ENCODE results near the gene C9orf72. TPM values are rescaled to one million over a fixed set of nuclear protein-coding genes. Genes with fewer than 3 reads are reported as not detected.
A peak's percentile ranks its signal among the peaks of the same experiment; 100 is the strongest.
"Not testable (repeated sequence)": the region's sequence is repeated elsewhere in the genome, so short reads cannot be mapped to it uniquely, and the experiment has no call there.

Gene C9orf72
- polyA plus RNA-seq, 3 donors: 4.3 to 11.7 (median 10.3) TPM

- WGBS, 3 donors: 0 to 1% (median 0%) methylated on average over 25 of the region's 25 CpGs
- peak overlapping the region; percentile 73 for H3K27ac ChIP-seq (ENCODE audit: low read depth, low read length)
Measured at GRCh38 chr9:27528886-27529315, 44.4 kb downstream of the C9orf72 start.

- peak overlapping the region; percentile 73 for H3K27ac ChIP-seq (ENCODE audit: low read depth, low read length)
- 3 to 5% (median 3%) methylated on average over 44 of the region's 44 CpGs for WGBS, 3 donors
Measured at GRCh38 chr9:27528076-27528885, 45.0 kb downstream of the C9orf72 start.

- no peak overlapping the region for H3K27ac ChIP-seq (ENCODE audit: low read depth, low read length)
- WGBS, 3 donors: 42 to 66% (median 48%) methylated on average over 8 of the region's 8 CpGs
Measured at GRCh38 chr9:27527702-27528075, 45.6 kb downstream of the C9orf72 start.

- 86 to 90% (median 90%) methylated on average over 2 of the region's 2 CpGs for WGBS, 3 donors
- no peak within 1 kb of the TSS for H3K27ac ChIP-seq (ENCODE audit: low read depth, low read length)
Measured at GRCh38 chr9:27524236-27524635, 49.0 kb downstream of the C9orf72 start, which contains the start of gene IFNK. IFNK (plus strand) TSS chr9:27524290; CDS start chr9:27524337, 47 bp downstream.

- no peak overlapping the region for H3K27ac ChIP-seq (ENCODE audit: low read depth, low read length)
Measured at GRCh38 chr9:27523141-27523540, 50.1 kb downstream of the C9orf72 start.

- 87 to 93% (median 89%) methylated on average over 4 of the region's 4 CpGs for WGBS, 3 donors
- H3K27ac ChIP-seq (ENCODE audit: low read depth, low read length): no peak overlapping the region
Measured at GRCh38 chr9:27520986-27521385, 52.3 kb downstream of the C9orf72 start.

GRCh38 chr9:27519466-27520465 lies 53.5 kb downstream of the C9orf72 start:
- 84 to 93% (median 87%) methylated on average over 10 of the region's 10 CpGs for WGBS, 3 donors

GRCh38 chr9:27518809-27519208 lies 54.5 kb downstream of the C9orf72 start:
- WGBS, 3 donors: 96 to 99% (median 96%) methylated on average over 4 of the region's 4 CpGs
- no peak overlapping the region for H3K27ac ChIP-seq (ENCODE audit: low read depth, low read length)

More at GRCh38 chr9:27519466-27520465, 53.5 kb downstream of the C9orf72 start:
- H3K27ac ChIP-seq (ENCODE audit: low read depth, low read length): no peak overlapping the region

GRCh38 chr9:27518006-27518405 lies 55.3 kb downstream of the C9orf72 start:
- WGBS, 3 donors: 92 to 98% (median 97%) methylated on average over 2 of the region's 2 CpGs
- H3K27ac ChIP-seq (ENCODE audit: low read depth, low read length): no peak overlapping the region

- WGBS, 3 donors: 72 to 89% (median 79%) methylated on average over 2 of the region's 2 CpGs
- H3K27ac ChIP-seq (ENCODE audit: low read depth, low read length): no peak overlapping the region
Measured at GRCh38 chr9:27514551-27514950, 58.7 kb downstream of the C9orf72 start.

GRCh38 chr9:27511771-27512170 lies 61.5 kb downstream of the C9orf72 start:
- 91 to 100% (median 94%) methylated on average over 2 of the region's 2 CpGs for WGBS, 3 donors

GRCh38 chr9:27510780-27511179 lies 62.5 kb downstream of the C9orf72 start:
- H3K27ac ChIP-seq (ENCODE audit: low read depth, low read length): no peak overlapping the region
- WGBS, 3 donors: 89 to 92% (median 90%) methylated on average over 2 of the region's 2 CpGs

More at GRCh38 chr9:27511771-27512170, 61.5 kb downstream of the C9orf72 start:
- no peak overlapping the region for H3K27ac ChIP-seq (ENCODE audit: low read depth, low read length)

GRCh38 chr9:27506981-27507380 lies 66.3 kb downstream of the C9orf72 start:
- WGBS, 3 donors: 46 to 78% (median 67%) methylated on average over 2 of the region's 2 CpGs
- no peak overlapping the region for H3K27ac ChIP-seq (ENCODE audit: low read depth, low read length)

- 69 to 76% (median 70%) methylated on average over 5 of the region's 5 CpGs for WGBS, 3 donors
- no peak overlapping the region for H3K27ac ChIP-seq (ENCODE audit: low read depth, low read length)
Measured at GRCh38 chr9:27505744-27506161, 67.5 kb downstream of the C9orf72 start.

GRCh38 chr9:27504259-27504658 lies 69.0 kb downstream of the C9orf72 start:
- H3K27ac ChIP-seq (ENCODE audit: low read depth, low read length): no peak overlapping the region

- no peak overlapping the region for H3K27ac ChIP-seq (ENCODE audit: low read depth, low read length)
- 91 to 96% (median 93%) methylated on average over 4 of the region's 4 CpGs for WGBS, 3 donors
Measured at GRCh38 chr9:27503623-27504022, 69.7 kb downstream of the C9orf72 start.

GRCh38 chr9:27500902-27501301 lies 72.4 kb downstream of the C9orf72 start:
- 82 to 92% (median 88%) methylated on average over 3 of the region's 3 CpGs for WGBS, 3 donors
- H3K27ac ChIP-seq (ENCODE audit: low read depth, low read length): not testable (repeated sequence)

- WGBS, 3 donors: 36 to 63% (median 58%) methylated on average over 2 of the region's 2 CpGs
- H3K27ac ChIP-seq (ENCODE audit: low read depth, low read length): no peak overlapping the region
Measured at GRCh38 chr9:27499451-27499850, 73.8 kb downstream of the C9orf72 start.

GRCh38 chr9:27497883-27498417 lies 75.3 kb downstream of the C9orf72 start:
- WGBS, 3 donors: 81 to 85% (median 84%) methylated on average over 11 of the region's 11 CpGs

More at GRCh38 chr9:27497883-27498417, 75.3 kb downstream of the C9orf72 start:
- H3K27ac ChIP-seq (ENCODE audit: low read depth, low read length): no peak overlapping the region

Measured in adipose tissue (tissue), 3 donors.